Neuronal stem cell (in vitro differentiated cells): ENCODE data around the gene CEBPE.

Source experiments
- DNase-seq: peaks from one replicate; pipeline ENCODE4 v3.0.0-alpha.2; 2013; ENCODE audit warnings: low spot score
- H2AFZ ChIP-seq: one replicate; pipeline ENCODE4 v1.6.1; 2013; ENCODE audit warnings: mild to moderate bottlenecking, low read length, inconsistent platforms
- H2AK5ac ChIP-seq: 2 replicates; pipeline ENCODE4 v1.6.1; 2013; ENCODE audit warnings: low read depth, mild to moderate bottlenecking, inconsistent platforms, low read length, moderate library complexity, mixed read lengths
- H2BK120ac ChIP-seq: 2 replicates; pipeline ENCODE4 v1.6.1; 2013; ENCODE audit warnings: low read depth, mild to moderate bottlenecking, inconsistent platforms, low read length, moderate library complexity, mixed read lengths
- H2BK12ac ChIP-seq: one replicate; pipeline ENCODE4 v1.6.1; 2013; ENCODE audit warnings: low read length, inconsistent platforms
- H2BK15ac ChIP-seq: 2 replicates; pipeline ENCODE4 v1.6.1; 2013; ENCODE audit warnings: mild to moderate bottlenecking, low read length, inconsistent platforms, mixed read lengths
- H2BK5ac ChIP-seq: one replicate; pipeline ENCODE4 v1.6.1; 2013; ENCODE audit warnings: inconsistent platforms, mild to moderate bottlenecking, low read length, moderate library complexity
- H3K14ac ChIP-seq: one replicate; pipeline ENCODE4 v1.6.1; 2013; ENCODE audit warnings: low read length, inconsistent platforms
- H3K18ac ChIP-seq: 2 replicates; pipeline ENCODE4 v1.6.1; 2013; ENCODE audit warnings: low read length, inconsistent platforms
- H3K23ac ChIP-seq: 2 replicates; pipeline ENCODE4 v1.6.1; 2013; ENCODE audit warnings: low read depth, mild to moderate bottlenecking, mixed read lengths, low read length, inconsistent platforms; ENCODE audit not compliant: poor library complexity
- H3K27ac ChIP-seq: replicated peaks from 3 replicates; pipeline ENCODE4 v1.5.1; 2013; ENCODE audit warnings: low read length, inconsistent platforms
- H3K27me3 ChIP-seq, 3 experiments: 2 replicates each; pipeline ENCODE4 v1.6.1; 2013; ENCODE audit warnings: low read length in 3 of 3, mild to moderate bottlenecking in 2 of 3, inconsistent platforms in 1 of 3, low read depth in 1 of 3, mixed read lengths in 1 of 3, moderate library complexity in 1 of 3; ENCODE audit not compliant: control insufficient read depth in 3 of 3, insufficient read depth in 3 of 3
- H3K36me3 ChIP-seq, 2 donors: replicated peaks in 1 of 2; 2 replicates each; pipeline ENCODE4 v1.6.1; 2013; ENCODE audit warnings: low read length in 2 of 2; ENCODE audit not compliant: control insufficient read depth in 2 of 2, insufficient read depth in 2 of 2
- H3K4ac ChIP-seq: 2 replicates; pipeline ENCODE4 v1.6.1; 2013; ENCODE audit warnings: inconsistent platforms, mild to moderate bottlenecking, low read length, moderate library complexity
- H3K4me1 ChIP-seq, 2 donors: 1 replicate in 1 of 2; 2 replicates in 1 of 2; pipeline ENCODE4 v1.6.1; 2013; ENCODE audit warnings: low read length in 2 of 2, low read depth in 1 of 2; ENCODE audit not compliant: control insufficient read depth in 2 of 2, insufficient read depth in 1 of 2
- H3K4me2 ChIP-seq: one replicate; pipeline ENCODE4 v1.6.1; 2013; ENCODE audit warnings: mild to moderate bottlenecking, low read length, inconsistent platforms; ENCODE audit not compliant: insufficient read depth, poor library complexity, severe bottlenecking
- H3K4me3 ChIP-seq, 2 donors: 2 replicates each; pipeline ENCODE4 v1.5.1; 2013; ENCODE audit warnings: low read length in 2 of 2, mild to moderate bottlenecking in 2 of 2, inconsistent platforms in 1 of 2, moderate library complexity in 1 of 2
- H3K79me1 ChIP-seq: one replicate; pipeline ENCODE4 v1.6.1; 2013; ENCODE audit warnings: low read depth, mild to moderate bottlenecking, inconsistent platforms, low read length, moderate library complexity
- H3K9ac ChIP-seq: one replicate; pipeline ENCODE4 v1.6.1; 2013; ENCODE audit warnings: mild to moderate bottlenecking, low read depth, low read length, inconsistent platforms; ENCODE audit not compliant: poor library complexity
- H3K9me3 ChIP-seq, 2 donors: replicated peaks in 1 of 2; 2 replicates each; pipeline versions ENCODE3 to v1.6.1; 2013; ENCODE audit warnings: low read length in 2 of 2, mild to moderate bottlenecking in 2 of 2, inconsistent platforms in 1 of 2, low read depth in 1 of 2, mixed read lengths in 1 of 2, moderate library complexity in 1 of 2; ENCODE audit not compliant: control insufficient read depth in 2 of 2, insufficient read depth in 1 of 2
- H4K8ac ChIP-seq: one replicate; pipeline ENCODE4 v1.6.1; 2013; ENCODE audit warnings: low read depth, mild to moderate bottlenecking, inconsistent platforms, low read length, moderate library complexity
- H4K91ac ChIP-seq: one replicate; pipeline ENCODE4 v1.6.1; 2013; ENCODE audit warnings: low read length, low read depth, mild to moderate bottlenecking, inconsistent platforms; ENCODE audit not compliant: poor library complexity
- WGBS, 2 donors: extraction: QIAGEN DNeasy Blood & Tissue Kit; methylation state at CpG; one replicate each; pipeline ENCODE4 v1.1.7; 2013; ENCODE audit warnings: missing lambda C conversion rate in 2 of 2, mixed read lengths in 1 of 2; ENCODE audit not compliant: insufficient read length in 2 of 2, insufficient replicate concordance in 1 of 2; ENCODE audit errors: extremely low coverage in 2 of 2; 5-methylcytosine and 5-hydroxymethylcytosine counted together

The CEBPE gene

DNA sequence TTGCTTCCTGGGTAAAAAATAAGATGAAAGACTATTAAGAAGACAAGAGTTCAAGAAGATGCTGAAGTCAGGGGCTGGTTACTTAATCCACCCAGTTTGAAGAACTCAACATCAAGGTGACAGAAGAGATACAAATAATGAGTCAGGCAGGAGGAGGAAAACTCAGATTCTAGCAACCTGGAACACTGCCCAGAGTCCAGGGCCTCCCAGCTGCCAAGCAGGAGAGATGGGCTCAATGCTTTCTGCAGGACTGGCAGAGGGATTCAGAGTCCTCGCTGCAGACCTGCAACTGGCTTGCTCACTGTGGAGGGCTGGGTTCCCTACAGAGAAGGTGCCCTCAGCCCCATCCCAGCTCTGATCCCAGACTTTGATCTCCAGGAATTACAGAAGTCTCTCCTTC lies 28.6 kb upstream of the CEBPE start:
- Histone ChIP-seq H3K9me3 (peaks cover 0 to 5% of the 10 kb centered on the region in 2 donors), H3K4ac (no peak overlapping the region), H2AK5ac (no peak overlapping the region), H4K8ac (no peak overlapping the region), H2AFZ (no peak overlapping the region), H3K27me3 (no peaks in the 10 kb centered on the region), H3K79me1 (no peaks in the 10 kb centered on the region), H3K14ac (no peak overlapping the region), H2BK12ac (no peak overlapping the region), H4K91ac (no peak overlapping the region), H2BK5ac (no peak overlapping the region), H2BK15ac (no peak overlapping the region), H3K27ac (no peak overlapping the region), H3K36me3 (peaks cover 2 to 10% of the 10 kb centered on the region in 2 donors), H3K4me3 (no peak overlapping the region), H2BK120ac (no peak overlapping the region), H3K18ac (no peak overlapping the region), H3K4me2 (no peak overlapping the region), H3K9ac (no peak overlapping the region), H3K23ac (no peak overlapping the region), H3K4me1 (peaks cover 0 to 7% of the 10 kb centered on the region in 2 donors)
- DNase-seq, result no peak
- WGBS, 2 donors, result no CpG with 5 or more reads among the region's 1 CpG

GRCh38 chr14:23146980-23147379 lies 27.9 kb upstream of the CEBPE start:
- Histone ChIP-seq H3K23ac (no peak overlapping the region), H3K79me1 (no peaks in the 10 kb centered on the region), H3K9me3 (peaks cover 0 to 5% of the 10 kb centered on the region in 2 donors), H3K9ac (no peak overlapping the region), H3K4me2 (no peak overlapping the region), H2BK5ac (no peak overlapping the region), H2BK12ac (no peak overlapping the region), H3K4me3 (no peak overlapping the region), H2BK120ac (no peak overlapping the region), H3K27me3 (no peaks in the 10 kb centered on the region), H3K18ac (no peak overlapping the region), H2AK5ac (no peak overlapping the region), H3K27ac (no peak overlapping the region), H2AFZ (no peak overlapping the region), H4K8ac (no peak overlapping the region), H4K91ac (peak overlapping the region; percentile 0), H3K4me1 (peaks cover 0 to 7% of the 10 kb centered on the region in 2 donors), H3K36me3 (peaks cover 2 to 12% of the 10 kb centered on the region in 2 donors), H3K4ac (no peak overlapping the region), H3K14ac (peak overlapping the region; percentile 14), H2BK15ac (no peak overlapping the region)
- no CpG with 5 or more reads among the region's 4 CpGs for WGBS, 2 donors
- no peak for DNase-seq

- no peak for DNase-seq
- no peak overlapping the region for H3K4ac ChIP-seq
- no peak overlapping the region for H3K18ac ChIP-seq
- H2BK120ac ChIP-seq, result no peak overlapping the region
- no peak overlapping the region for H2AK5ac ChIP-seq
- H3K4me3 ChIP-seq, result no peak overlapping the region
- no peak overlapping the region for H3K23ac ChIP-seq
- no peak overlapping the region for H2AFZ ChIP-seq
- H2BK12ac ChIP-seq, result no peak overlapping the region
- H3K27ac ChIP-seq, result no peak overlapping the region
- no peak overlapping the region for H3K4me2 ChIP-seq
- H3K14ac ChIP-seq, result peak overlapping the region; percentile 14
- H2BK5ac ChIP-seq, result no peak overlapping the region
- H3K79me1 ChIP-seq, result no peaks in the 10 kb centered on the region
- H4K91ac ChIP-seq, result no peak overlapping the region
- peaks cover 0 to 7% of the 10 kb centered on the region in 2 donors for H3K4me1 ChIP-seq
- WGBS, 2 donors, result no CpG with 5 or more reads among the region's 2 CpGs
- H3K27me3 ChIP-seq, result no peaks in the 10 kb centered on the region
- no peak overlapping the region for H2BK15ac ChIP-seq
- H3K9me3 ChIP-seq, result peaks cover 0 to 5% of the 10 kb centered on the region in 2 donors
- no peak overlapping the region for H3K9ac ChIP-seq
- no peak overlapping the region for H4K8ac ChIP-seq
- peaks cover 2 to 12% of the 10 kb centered on the region in 2 donors for H3K36me3 ChIP-seq
These were observed 27.4 kb upstream of the CEBPE start for GRCh38 chr14:23146351-23146910.

DNA sequence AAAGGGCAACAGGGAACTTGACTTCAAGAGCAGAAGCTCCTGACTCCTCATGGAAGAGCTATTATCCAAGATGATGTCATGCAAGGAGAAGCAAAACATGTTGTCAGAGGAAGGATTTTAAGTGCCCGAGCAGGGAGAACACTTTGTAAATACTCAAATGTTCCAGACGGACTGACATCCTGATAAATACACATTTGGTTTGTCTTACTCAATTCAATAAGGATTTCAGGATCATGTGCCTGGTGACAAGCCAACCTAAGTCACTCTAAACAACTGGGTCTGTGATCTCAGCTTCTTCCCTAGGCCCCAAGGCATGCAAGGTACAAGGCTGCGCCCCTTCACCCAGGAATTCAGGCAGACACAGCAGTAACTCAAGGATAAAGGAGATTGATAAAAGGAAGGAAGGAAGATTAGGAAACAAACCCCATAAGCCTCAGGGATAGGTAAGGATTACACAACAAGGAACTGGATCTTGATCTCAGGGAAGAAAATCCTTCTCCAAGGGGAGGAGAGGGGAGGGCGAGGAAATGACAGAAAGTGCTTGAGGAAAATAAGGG lies 26.8 kb upstream of the CEBPE start:
- Histone ChIP-seq H3K14ac (no peak overlapping the region), H2AFZ (no peak overlapping the region), H3K18ac (no peak overlapping the region), H3K4me2 (no peak overlapping the region), H4K8ac (no peak overlapping the region), H3K4ac (no peak overlapping the region), H2BK5ac (no peak overlapping the region), H4K91ac (no peak overlapping the region), H3K27me3 (no peaks in the 10 kb centered on the region), H2BK120ac (no peak overlapping the region), H3K4me1 (peaks cover 0 to 7% of the 10 kb centered on the region in 2 donors), H3K79me1 (no peaks in the 10 kb centered on the region), H3K9me3 (peaks cover 0 to 5% of the 10 kb centered on the region in 2 donors), H2BK12ac (no peak overlapping the region), H2AK5ac (no peak overlapping the region), H3K23ac (no peak overlapping the region), H3K4me3 (no peak overlapping the region), H2BK15ac (no peak overlapping the region), H3K27ac (no peak overlapping the region), H3K9ac (no peak overlapping the region), H3K36me3 (peaks cover 0 to 12% of the 10 kb centered on the region in 2 donors)
- WGBS, 2 donors, result no CpG with 5 or more reads among the region's 4 CpGs
- no peak for DNase-seq
